OCI-LY1 (cell line): Measurements from ENCODE around the gene SH3RF1.

ENCODE experiments used
- H2AFZ ChIP-seq: fragments of 200-600 bp; sonication (generic), shearing (Covaris generic); 2 replicates; pipeline ENCODE4 v1.6.0; 2014; ENCODE audit warnings: antibody characterized with exemption, mild to moderate bottlenecking, low read length
- H3F3A ChIP-seq: fragments of 200-600 bp; sonication (generic), shearing (Covaris generic); 2 replicates; pipeline ENCODE4 v1.6.0; 2014; ENCODE audit warnings: mild to moderate bottlenecking, antibody characterized with exemption, low read length, moderate library complexity; ENCODE audit not compliant: insufficient read depth
- H3K27ac ChIP-seq: fragments of 200-600 bp; sonication (generic); 2 replicates; pipeline ENCODE4 v1.5.1; 2014; ENCODE audit warnings: low read length, mixed run types, mild to moderate bottlenecking, low read depth; ENCODE audit not compliant: poor library complexity, severe bottlenecking
- H3K27me3 ChIP-seq: fragments of 200-600 bp; sonication (generic); 2 replicates; pipeline ENCODE4 v1.6.0; 2014; ENCODE audit warnings: antibody characterized with exemption, mild to moderate bottlenecking, low read length, moderate library complexity; ENCODE audit not compliant: insufficient read depth
- H3K36me3 ChIP-seq: fragments of 200-600 bp; sonication (generic); 2 replicates; pipeline ENCODE4 v1.6.1; 2014; ENCODE audit warnings: mild to moderate bottlenecking, antibody characterized with exemption, low read length, moderate library complexity, mixed read lengths; ENCODE audit not compliant: insufficient read depth
- H3K4me1 ChIP-seq: fragments of 200-600 bp; sonication (generic); 2 replicates; pipeline ENCODE4 v1.5.1; 2014; ENCODE audit warnings: mild to moderate bottlenecking, low read length, moderate library complexity; ENCODE audit not compliant: insufficient read depth, severe bottlenecking
- H3K4me2 ChIP-seq: fragments of 200-600 bp; sonication (generic), shearing (Covaris generic); 2 replicates; pipeline ENCODE4 v1.6.1; 2014; ENCODE audit warnings: low read length
- H3K4me3 ChIP-seq: fragments of 200-600 bp; sonication (generic); 2 replicates; pipeline ENCODE4 v1.5.1; 2014; ENCODE audit warnings: low read length, low read depth, mild to moderate bottlenecking, mixed read lengths; ENCODE audit not compliant: poor library complexity, severe bottlenecking
- H3K79me2 ChIP-seq: fragments of 200-600 bp; shearing (Covaris generic); 2 replicates; pipeline ENCODE4 v1.6.1; 2016; ENCODE audit warnings: mixed run types, low read length, mixed read lengths; ENCODE audit not compliant: insufficient read depth
- H3K9ac ChIP-seq: fragments of 200-600 bp; sonication (generic), shearing (Covaris generic); 2 replicates; pipeline ENCODE4 v1.6.1; 2014; ENCODE audit warnings: mild to moderate bottlenecking, low read length, mixed read lengths
- H3K9me2 ChIP-seq: fragments of 200-600 bp; sonication (generic), shearing (Covaris generic); 2 replicates; pipeline ENCODE4 v1.6.1; 2014; ENCODE audit warnings: low read depth, mild to moderate bottlenecking, low read length, mixed read lengths
- H3K9me3 ChIP-seq: fragments of 200-600 bp; shearing (Covaris generic); 2 replicates; pipeline ENCODE4 v1.6.1; 2014; ENCODE audit warnings: low read length, mixed read lengths
- H4K20me1 ChIP-seq: fragments of 200-600 bp; sonication (generic), shearing (Covaris generic); 2 replicates; pipeline ENCODE4 v1.6.0; 2016; ENCODE audit warnings: mild to moderate bottlenecking, low read length; ENCODE audit not compliant: insufficient read depth
- EZH2 ChIP-seq: fragments of 200-600 bp; sonication (generic), shearing (Covaris generic); IDR thresholded peaks from 2 replicates; pipeline ENCODE4 v1.8.0; 2017; ENCODE audit warnings: borderline replicate concordance, mixed run types, mild to moderate bottlenecking, antibody characterized with exemption, low read length, moderate library complexity, mixed read lengths
- TF ChIP-seq, protein P1 (sequence below): fragments of 200-600 bp; sonication (generic), shearing (Covaris generic); IDR thresholded peaks from 2 replicates; pipeline ENCODE4 v1.5.1; 2017; ENCODE audit warnings: mild to moderate bottlenecking, antibody characterized with exemption, low read length, moderate library complexity, mixed read lengths

The SH3RF1 gene

DNA sequence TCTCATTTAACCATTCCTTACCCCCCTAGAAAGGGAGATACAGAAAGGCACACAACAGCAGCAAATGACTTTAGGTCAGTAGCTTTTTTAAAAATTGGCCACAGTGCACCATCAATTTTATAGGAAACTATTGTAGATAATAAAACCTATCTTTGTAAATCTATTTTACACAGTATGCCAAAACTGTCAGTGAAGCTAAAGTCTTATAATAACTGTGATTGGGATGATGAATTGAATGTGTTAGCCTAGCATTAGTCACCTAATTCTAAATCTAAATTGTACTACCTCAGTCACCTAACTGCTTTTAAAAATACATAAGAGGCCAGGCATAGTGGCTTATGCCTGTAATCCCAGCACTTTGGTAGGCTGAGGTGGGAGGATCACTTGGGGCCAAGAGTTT, 44.2 kb downstream of the SH3RF1 start:
- Histone ChIP-seq H3F3A (no peaks in the 10 kb centered on the region), H3K79me2 (no peaks in the 10 kb centered on the region), H3K9ac (no peak overlapping the region)

DNA sequence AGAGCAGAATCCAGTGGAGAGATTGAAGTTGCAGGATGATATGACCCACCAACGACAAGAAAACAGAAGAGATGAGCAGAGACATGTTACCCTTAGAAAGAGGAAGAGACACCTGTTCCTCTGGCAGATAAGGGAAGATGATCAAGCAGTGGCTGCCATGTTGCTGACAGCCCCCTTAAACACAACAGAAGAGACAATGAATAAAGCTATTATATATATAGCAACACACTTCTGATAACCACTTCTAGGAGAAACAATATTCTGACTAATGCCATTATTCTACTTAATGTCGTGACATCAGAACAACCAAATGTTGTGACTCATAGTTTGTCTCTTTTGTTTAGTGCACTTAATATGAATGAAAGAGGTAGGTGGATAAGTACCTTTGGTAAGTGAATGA, 44.9 kb downstream of the SH3RF1 start:
- Histone ChIP-seq H3K27ac (no peak overlapping the region), H3K4me1 (no peaks in the 10 kb centered on the region), H3K9me2 (no peaks in the 10 kb centered on the region), H3K4me3 (no peak overlapping the region), H3K4me2 (no peak overlapping the region), H3K36me3 (no peaks in the 10 kb centered on the region), H3F3A (no peaks in the 10 kb centered on the region), H3K9me3 (no peaks in the 10 kb centered on the region), H2AFZ (no peak overlapping the region), H3K79me2 (no peaks in the 10 kb centered on the region), H4K20me1 (no peaks in the 10 kb centered on the region), H3K9ac (no peak overlapping the region), H3K27me3 (no peaks in the 10 kb centered on the region)
- TF ChIP-seq EZH2: no peak
- TF ChIP-seq, protein P1, sequence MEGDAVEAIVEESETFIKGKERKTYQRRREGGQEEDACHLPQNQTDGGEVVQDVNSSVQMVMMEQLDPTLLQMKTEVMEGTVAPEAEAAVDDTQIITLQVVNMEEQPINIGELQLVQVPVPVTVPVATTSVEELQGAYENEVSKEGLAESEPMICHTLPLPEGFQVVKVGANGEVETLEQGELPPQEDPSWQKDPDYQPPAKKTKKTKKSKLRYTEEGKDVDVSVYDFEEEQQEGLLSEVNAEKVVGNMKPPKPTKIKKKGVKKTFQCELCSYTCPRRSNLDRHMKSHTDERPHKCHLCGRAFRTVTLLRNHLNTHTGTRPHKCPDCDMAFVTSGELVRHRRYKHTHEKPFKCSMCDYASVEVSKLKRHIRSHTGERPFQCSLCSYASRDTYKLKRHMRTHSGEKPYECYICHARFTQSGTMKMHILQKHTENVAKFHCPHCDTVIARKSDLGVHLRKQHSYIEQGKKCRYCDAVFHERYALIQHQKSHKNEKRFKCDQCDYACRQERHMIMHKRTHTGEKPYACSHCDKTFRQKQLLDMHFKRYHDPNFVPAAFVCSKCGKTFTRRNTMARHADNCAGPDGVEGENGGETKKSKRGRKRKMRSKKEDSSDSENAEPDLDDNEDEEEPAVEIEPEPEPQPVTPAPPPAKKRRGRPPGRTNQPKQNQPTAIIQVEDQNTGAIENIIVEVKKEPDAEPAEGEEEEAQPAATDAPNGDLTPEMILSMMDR: no peak

More for the DNA sequence above, 44.2 kb downstream of the SH3RF1 start:
- Histone ChIP-seq H3K9me3 (no peaks in the 10 kb centered on the region), H3K4me1 (no peaks in the 10 kb centered on the region), H3K4me2 (no peak overlapping the region), H3K36me3 (no peaks in the 10 kb centered on the region), H3K4me3 (no peak overlapping the region), H3K27ac (no peak overlapping the region), H3K27me3 (no peaks in the 10 kb centered on the region), H4K20me1 (no peaks in the 10 kb centered on the region), H3K9me2 (no peaks in the 10 kb centered on the region), H2AFZ (no peak overlapping the region)
- TF ChIP-seq, protein P1: no peak
- TF ChIP-seq EZH2: no peak

DNA sequence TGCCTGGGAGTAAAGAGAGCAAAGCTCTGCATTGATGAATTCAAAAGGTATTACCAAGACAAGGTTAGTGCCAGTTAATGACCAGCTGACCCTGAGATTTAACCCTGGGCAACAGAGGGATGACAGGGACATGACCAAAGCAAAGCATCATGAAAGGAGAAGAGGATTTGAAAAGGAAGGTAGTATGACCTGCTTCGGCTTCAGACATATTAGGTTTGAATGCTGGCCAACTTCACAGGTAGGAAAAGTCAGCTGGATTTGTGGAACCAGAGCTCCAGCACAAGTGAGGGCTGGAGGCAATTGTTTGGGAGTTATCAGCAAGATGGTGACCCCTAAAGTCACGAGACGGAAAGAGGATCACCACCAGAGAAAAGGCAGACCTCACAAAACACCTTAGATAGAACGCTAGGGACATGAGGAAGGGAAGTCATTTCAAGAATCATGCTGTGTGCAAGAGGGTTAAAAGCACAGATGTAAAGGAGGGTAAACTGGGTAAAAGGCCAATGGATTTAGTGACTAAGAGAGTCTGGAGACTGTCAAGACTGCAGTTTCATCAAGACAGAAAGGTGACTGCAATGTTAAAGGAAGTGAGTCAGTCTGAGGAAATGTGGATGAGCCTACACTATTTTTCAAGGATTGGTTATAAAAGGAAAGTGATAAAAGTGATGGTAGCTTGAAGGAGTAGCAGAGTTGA, 45.6 kb downstream of the SH3RF1 start:
- H2AFZ ChIP-seq: no peak overlapping the region
- no peaks in the 10 kb centered on the region for H3K79me2 ChIP-seq
- TF ChIP-seq, protein P1: no peak
- TF ChIP-seq EZH2: no peak
- no peak overlapping the region for H3K9ac ChIP-seq
- H3K27ac ChIP-seq: no peak overlapping the region
- H3K9me2 ChIP-seq: no peaks in the 10 kb centered on the region
- no peaks in the 10 kb centered on the region for H4K20me1 ChIP-seq
- no peak overlapping the region for H3K4me3 ChIP-seq
- no peaks in the 10 kb centered on the region for H3K27me3 ChIP-seq
- no peaks in the 10 kb centered on the region for H3K36me3 ChIP-seq
- H3K9me3 ChIP-seq: no peaks in the 10 kb centered on the region
- H3K4me2 ChIP-seq: no peak overlapping the region
- H3K4me1 ChIP-seq: no peaks in the 10 kb centered on the region
- H3F3A ChIP-seq: no peaks in the 10 kb centered on the region
